ENCODE results near the gene SAMHD1. TPM values are rescaled to one million over a fixed set of nuclear protein-coding genes. Genes with fewer than 3 reads are reported as not detected.

SAMHD1 gene
- total and polyA plus RNA-seq, 2 experiments from 2014 or later, result 27.0 to 29.5 TPM

- no peak for DNase-seq (ENCODE audit: low spot score)
- H3K27ac ChIP-seq, result no peak overlapping the region
Observed at GRCh38 chr20:36873498-36874189, 77.9 kb downstream of the SAMHD1 start.

GRCh38 chr20:36872852-36873251 lies 78.7 kb downstream of the SAMHD1 start:
- WGBS (ENCODE audit: low lambda C conversion rate, missing lambda C conversion rate), result 73% methylated on average over 5 of the region's 5 CpGs
- DNase-seq (ENCODE audit: low spot score), result no peak
- no peaks in the 10 kb centered on the region for H3K79me2 ChIP-seq

More at GRCh38 chr20:36873498-36874189, 77.9 kb downstream of the SAMHD1 start:
- no peaks in the 10 kb centered on the region for H3K79me2 ChIP-seq
- H3K4me3 ChIP-seq, result no peak overlapping the region
- H3K4me1 ChIP-seq (ENCODE audit: insufficient read depth), result peaks cover 4% of the 10 kb centered on the region
- no peak overlapping the region for H2AFZ ChIP-seq
- 86% methylated on average over 13 of the region's 13 CpGs for WGBS (ENCODE audit: low lambda C conversion rate, missing lambda C conversion rate)
- no peaks in the 10 kb centered on the region for H3K9me3 ChIP-seq (ENCODE audit: low read depth)
- no peaks in the 10 kb centered on the region for H3K36me3 ChIP-seq (replicated peaks; ENCODE audit: insufficient read depth, low read depth)
- H3K4me2 ChIP-seq, result no peak overlapping the region
- TF ChIP-seq EZH2phosphoT487 (IDR thresholded peaks at IDR 0.05; ENCODE audit: low read depth, severe bottlenecking, unreplicated experiment), result no peak
- no peak for TF ChIP-seq EZH2 (IDR thresholded peaks at IDR 0.05; ENCODE audit: borderline replicate concordance)
- TF ChIP-seq CTCF (IDR thresholded peaks at IDR 0.05; ENCODE audit: poor library complexity), result no peak
- no peaks in the 10 kb centered on the region for H3K27me3 ChIP-seq
- no peaks in the 10 kb centered on the region for H3K9me2 ChIP-seq (replicated peaks; ENCODE audit: insufficient read depth)
- no peaks in the 10 kb centered on the region for H4K20me1 ChIP-seq (ENCODE audit: insufficient read depth, poor library complexity, severe bottlenecking)

GRCh38 chr20:36871640-36872570 lies 79.6 kb downstream of the SAMHD1 start:
- no peak for DNase-seq (ENCODE audit: low spot score)
- Histone ChIP-seq H3K9me2 (replicated peaks; ENCODE audit: insufficient read depth) (no peaks in the 10 kb centered on the region), H3K27ac (no peak overlapping the region), H3K9me3 (ENCODE audit: low read depth) (no peaks in the 10 kb centered on the region), H4K20me1 (ENCODE audit: insufficient read depth, poor library complexity, severe bottlenecking) (no peaks in the 10 kb centered on the region), H3K4me2 (no peak overlapping the region), H2AFZ (no peak overlapping the region), H3K79me2 (no peaks in the 10 kb centered on the region), H3K27me3 (no peaks in the 10 kb centered on the region), H3K36me3 (replicated peaks; ENCODE audit: insufficient read depth, low read depth) (no peaks in the 10 kb centered on the region), H3K4me1 (ENCODE audit: insufficient read depth) (peaks cover 4% of the 10 kb centered on the region), H3K4me3 (no peak overlapping the region)
- WGBS (ENCODE audit: low lambda C conversion rate, missing lambda C conversion rate), result 79% methylated on average over 16 of the region's 16 CpGs
- no peak for TF ChIP-seq CTCF (IDR thresholded peaks at IDR 0.05; ENCODE audit: poor library complexity)
- no peak for TF ChIP-seq EZH2 (IDR thresholded peaks at IDR 0.05; ENCODE audit: borderline replicate concordance)

More at GRCh38 chr20:36872852-36873251, 78.7 kb downstream of the SAMHD1 start:
- no peak overlapping the region for H3K4me3 ChIP-seq
- no peaks in the 10 kb centered on the region for H3K9me2 ChIP-seq (replicated peaks; ENCODE audit: insufficient read depth)
- H4K20me1 ChIP-seq (ENCODE audit: insufficient read depth, poor library complexity, severe bottlenecking), result no peaks in the 10 kb centered on the region
- H3K4me2 ChIP-seq, result no peak overlapping the region
- H3K4me1 ChIP-seq (ENCODE audit: insufficient read depth), result peaks cover 4% of the 10 kb centered on the region
- TF ChIP-seq EZH2phosphoT487 (IDR thresholded peaks at IDR 0.05; ENCODE audit: low read depth, severe bottlenecking, unreplicated experiment), result no peak
- TF ChIP-seq CTCF (IDR thresholded peaks at IDR 0.05; ENCODE audit: poor library complexity), result no peak
- TF ChIP-seq EZH2 (IDR thresholded peaks at IDR 0.05; ENCODE audit: borderline replicate concordance), result no peak
- H3K36me3 ChIP-seq (replicated peaks; ENCODE audit: insufficient read depth, low read depth), result no peaks in the 10 kb centered on the region
- H3K27ac ChIP-seq, result no peak overlapping the region
- no peak overlapping the region for H2AFZ ChIP-seq
- H3K27me3 ChIP-seq, result no peaks in the 10 kb centered on the region
- H3K9me3 ChIP-seq (ENCODE audit: low read depth), result no peaks in the 10 kb centered on the region

Data from hepatocyte (in vitro differentiated cells).